Measurements from ENCODE around the gene LIMCH1. TPM values are rescaled to one million over a fixed set of nuclear protein-coding genes. Genes with fewer than 3 reads are reported as not detected.

The LIMCH1 gene
- total RNA-seq, 2 experiments from 2014 or later = not detected

GRCh38 chr4:41693629-41694028, 155.7 kb downstream of the LIMCH1 start:
- H3K4me2 ChIP-seq (ENCODE audit: low read length) = no peak overlapping the region
- ChIA-PET POLR2A (interaction anchor here (0.6 kb wide), 1 partner anchor 27 kb away, joined by 3 read pairs; no protein-coding TSS in a partner anchor), CTCF (ENCODE audit: unreplicated experiment) (no interaction called here)
- no peaks in the 10 kb centered on the region for H3K4me1 ChIP-seq (ENCODE audit: insufficient read depth, low read length, poor library complexity, severe bottlenecking)
- intact Hi-C loops (cut with micrococcal nuclease; ENCODE audit: unreplicated experiment) = loop anchor here (1.0 kb wide), 2 partner anchors 190 to 195 kb away; no protein-coding TSS in a partner anchor
- no peak overlapping the region for H3K27ac ChIP-seq (ENCODE audit: low read depth, low read length, poor library complexity, severe bottlenecking)
- H3K4me3 ChIP-seq (ENCODE audit: low read depth, low read length, poor library complexity, severe bottlenecking) = no peak overlapping the region
- no peaks in the 10 kb centered on the region for H3K79me2 ChIP-seq (ENCODE audit: insufficient read depth, low read depth, low read length)
- no peaks in the 10 kb centered on the region for H3K9me3 ChIP-seq (ENCODE audit: low read length)
- peak; percentile 35 for DNase-seq (ENCODE audit: low spot score)
- H4K20me1 ChIP-seq (ENCODE audit: insufficient read depth, low read length) = no peaks in the 10 kb centered on the region
- no peak overlapping the region for H2AFZ ChIP-seq (ENCODE audit: low read length)
- H3K9me2 ChIP-seq (ENCODE audit: insufficient read depth, low read length) = no peaks in the 10 kb centered on the region
- no TSS peak for BruUV-seq (replicated peaks)
- no peaks in the 10 kb centered on the region for H3K36me3 ChIP-seq (ENCODE audit: insufficient read depth, low read length)
- TF ChIP-seq CTCF (conservative IDR thresholded peaks at IDR 0.05; ENCODE audit: low read length) (peak; percentile 79), EZH2phosphoT487 (IDR thresholded peaks at IDR 0.05; ENCODE audit: borderline replicate concordance, low read depth, low read length) (no peak)

- no peak for DNase-seq (ENCODE audit: low spot score)
- no TSS peak for BruUV-seq (replicated peaks)
- ChIA-PET CTCF (ENCODE audit: unreplicated experiment) (no interaction called here), POLR2A (no interaction called here)
- H3K9me3 ChIP-seq (ENCODE audit: low read length) = no peaks in the 10 kb centered on the region
- H4K20me1 ChIP-seq (ENCODE audit: insufficient read depth, low read length) = no peaks in the 10 kb centered on the region
- H3K36me3 ChIP-seq (ENCODE audit: insufficient read depth, low read length) = no peaks in the 10 kb centered on the region
- no peak for TF ChIP-seq EZH2phosphoT487 (IDR thresholded peaks at IDR 0.05; ENCODE audit: borderline replicate concordance, low read depth, low read length)
- TF ChIP-seq CTCF (conservative IDR thresholded peaks at IDR 0.05; ENCODE audit: low read length) = no peak
- no peak overlapping the region for H3K4me3 ChIP-seq (ENCODE audit: low read depth, low read length, poor library complexity, severe bottlenecking)
- no peak overlapping the region for H3K27ac ChIP-seq (ENCODE audit: low read depth, low read length, poor library complexity, severe bottlenecking)
- no peaks in the 10 kb centered on the region for H3K79me2 ChIP-seq (ENCODE audit: insufficient read depth, low read depth, low read length)
- intact Hi-C loops (cut with micrococcal nuclease; ENCODE audit: unreplicated experiment) = no loop called here
- H3K9me2 ChIP-seq (ENCODE audit: insufficient read depth, low read length) = no peaks in the 10 kb centered on the region
- no peaks in the 10 kb centered on the region for H3K4me1 ChIP-seq (ENCODE audit: insufficient read depth, low read length, poor library complexity, severe bottlenecking)
- no peak overlapping the region for H2AFZ ChIP-seq (ENCODE audit: low read length)
- no peak overlapping the region for H3K4me2 ChIP-seq (ENCODE audit: low read length)
Measured at GRCh38 chr4:41696131-41696530, 158.2 kb downstream of the LIMCH1 start.

- H2AFZ ChIP-seq (ENCODE audit: low read length) = no peak overlapping the region
- no peaks in the 10 kb centered on the region for H3K4me1 ChIP-seq (ENCODE audit: insufficient read depth, low read length, poor library complexity, severe bottlenecking)
- BruUV-seq (replicated peaks) = no TSS peak
- POLR2A ChIA-PET = interaction anchor here (0.7 to 1.0 kb wide), 2 partner anchors 13 to 30 kb away, joined by 3 to 4 read pairs; no protein-coding TSS in a partner anchor
- H3K4me3 ChIP-seq (ENCODE audit: low read depth, low read length, poor library complexity, severe bottlenecking) = no peak overlapping the region
- CTCF ChIA-PET (ENCODE audit: unreplicated experiment) = no interaction called here
- TF ChIP-seq EZH2phosphoT487 (IDR thresholded peaks at IDR 0.05; ENCODE audit: borderline replicate concordance, low read depth, low read length) = no peak
- TF ChIP-seq CTCF (conservative IDR thresholded peaks at IDR 0.05; ENCODE audit: low read length) = no peak
- no peak overlapping the region for H3K4me2 ChIP-seq (ENCODE audit: low read length)
- H3K36me3 ChIP-seq (ENCODE audit: insufficient read depth, low read length) = no peaks in the 10 kb centered on the region
- H3K79me2 ChIP-seq (ENCODE audit: insufficient read depth, low read depth, low read length) = no peaks in the 10 kb centered on the region
- DNase-seq (ENCODE audit: low spot score) = no peak
- H3K9me3 ChIP-seq (ENCODE audit: low read length) = no peaks in the 10 kb centered on the region
- H4K20me1 ChIP-seq (ENCODE audit: insufficient read depth, low read length) = no peaks in the 10 kb centered on the region
- intact Hi-C loops (cut with micrococcal nuclease; ENCODE audit: unreplicated experiment) = no loop called here
- no peak overlapping the region for H3K27ac ChIP-seq (ENCODE audit: low read depth, low read length, poor library complexity, severe bottlenecking)
- no peaks in the 10 kb centered on the region for H3K9me2 ChIP-seq (ENCODE audit: insufficient read depth, low read length)
Measured at GRCh38 chr4:41696763-41697162, 158.8 kb downstream of the LIMCH1 start.
